Measurements from ENCODE around the gene RDH5.

RDH5 gene

GRCh38 chr12:55703288-55703687 lies 16.9 kb upstream of the RDH5 start:
- Histone ChIP-seq H3K4me2 (ENCODE audit: low read depth, low read length, poor library complexity, severe bottlenecking) (no peak overlapping the region), H3K27me3 (ENCODE audit: low read length) (no peaks in the 10 kb centered on the region), H3F3A (ENCODE audit: insufficient read depth) (no peaks in the 10 kb centered on the region), H2AFZ (ENCODE audit: low read depth, low read length, severe bottlenecking) (no peak overlapping the region), H4K20me1 (ENCODE audit: low read depth, low read length) (no peaks in the 10 kb centered on the region), H3K79me2 (ENCODE audit: insufficient read depth, low read length) (no peaks in the 10 kb centered on the region), H3K9me3 (ENCODE audit: insufficient read depth, low read length) (no peaks in the 10 kb centered on the region), H3K9me2 (replicated peaks; ENCODE audit: insufficient read depth, low read length) (no peaks in the 10 kb centered on the region), H3K36me3 (ENCODE audit: low read length) (no peaks in the 10 kb centered on the region), H3K27ac (ENCODE audit: low read depth, low read length) (no peak overlapping the region), H3K9ac (ENCODE audit: low read length) (no peak overlapping the region), H3K4me3 (ENCODE audit: insufficient read depth, low read length, poor library complexity, severe bottlenecking) (no peak overlapping the region)
- no peak for TF ChIP-seq CTCF (IDR thresholded peaks at IDR 0.05; ENCODE audit: insufficient read depth, low read length, poor library complexity, severe bottlenecking)
- TF ChIP-seq EZH2phosphoT487 (conservative IDR thresholded peaks at IDR 0.05; ENCODE audit: low read length) = no peak

DNA sequence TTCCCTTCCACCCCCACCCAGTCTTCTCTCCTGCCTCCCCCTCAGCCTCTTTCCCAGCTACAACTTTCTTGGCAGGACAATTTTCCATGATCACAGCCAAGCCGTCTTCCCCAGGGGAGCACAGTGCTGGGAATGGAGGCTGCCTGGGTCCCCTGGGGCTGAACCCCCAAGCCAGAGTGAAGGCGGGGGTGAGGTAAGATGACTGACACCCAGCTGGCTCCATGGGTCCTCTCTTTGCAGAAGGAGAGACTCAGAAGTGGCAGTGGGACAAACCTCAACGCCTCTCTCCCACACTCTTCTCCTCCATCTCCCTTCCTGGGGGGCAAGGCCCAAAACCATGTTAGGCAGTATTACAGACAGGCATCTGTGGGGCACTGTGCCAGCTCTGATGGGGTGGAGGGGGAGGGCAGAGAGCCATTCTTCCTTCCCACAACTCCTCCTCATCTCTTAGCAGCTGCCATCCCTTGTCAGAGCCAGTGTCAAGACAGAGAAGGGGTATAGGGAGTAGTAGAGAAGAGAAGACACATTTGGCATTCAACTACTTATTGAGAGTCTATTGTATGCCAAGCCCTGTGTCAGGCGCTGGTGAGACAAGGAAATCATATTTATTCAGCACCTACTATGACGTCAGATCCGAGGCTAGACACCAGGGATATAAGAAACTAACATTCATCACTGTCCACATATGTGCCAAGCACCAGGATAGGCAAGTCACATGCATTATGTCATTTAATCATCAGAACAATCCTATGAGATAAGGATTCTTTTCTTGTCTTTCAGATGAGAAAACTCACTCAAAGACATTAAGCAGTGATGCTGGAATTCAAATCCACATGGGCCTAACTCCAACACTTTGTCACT lies 16.1 kb upstream of the RDH5 start:
- Histone ChIP-seq H3K4me3 (ENCODE audit: insufficient read depth, low read length, poor library complexity, severe bottlenecking) (no peak overlapping the region), H3K4me2 (ENCODE audit: low read depth, low read length, poor library complexity, severe bottlenecking) (no peak overlapping the region), H3F3A (ENCODE audit: insufficient read depth) (no peaks in the 10 kb centered on the region), H3K9me2 (replicated peaks; ENCODE audit: insufficient read depth, low read length) (no peaks in the 10 kb centered on the region), H3K27me3 (ENCODE audit: low read length) (no peaks in the 10 kb centered on the region), H3K9me3 (ENCODE audit: insufficient read depth, low read length) (no peaks in the 10 kb centered on the region), H3K79me2 (ENCODE audit: insufficient read depth, low read length) (no peaks in the 10 kb centered on the region), H2AFZ (ENCODE audit: low read depth, low read length, severe bottlenecking) (no peak overlapping the region), H4K20me1 (ENCODE audit: low read depth, low read length) (no peaks in the 10 kb centered on the region), H3K27ac (ENCODE audit: low read depth, low read length) (no peak overlapping the region), H3K36me3 (ENCODE audit: low read length) (no peaks in the 10 kb centered on the region), H3K9ac (ENCODE audit: low read length) (no peak overlapping the region)
- no peak for TF ChIP-seq EZH2phosphoT487 (conservative IDR thresholded peaks at IDR 0.05; ENCODE audit: low read length)
- TF ChIP-seq CTCF (IDR thresholded peaks at IDR 0.05; ENCODE audit: insufficient read depth, low read length, poor library complexity, severe bottlenecking) = no peak

- H3K27ac ChIP-seq (ENCODE audit: low read depth, low read length) = no peak overlapping the region
- H3K9me3 ChIP-seq (ENCODE audit: insufficient read depth, low read length) = no peaks in the 10 kb centered on the region
- H3K36me3 ChIP-seq (ENCODE audit: low read length) = no peaks in the 10 kb centered on the region
- H3K79me2 ChIP-seq (ENCODE audit: insufficient read depth, low read length) = no peaks in the 10 kb centered on the region
- no peak overlapping the region for H3K9ac ChIP-seq (ENCODE audit: low read length)
- no peaks in the 10 kb centered on the region for H4K20me1 ChIP-seq (ENCODE audit: low read depth, low read length)
- TF ChIP-seq CTCF (IDR thresholded peaks at IDR 0.05; ENCODE audit: insufficient read depth, low read length, poor library complexity, severe bottlenecking) = no peak
- no peak overlapping the region for H3K4me2 ChIP-seq (ENCODE audit: low read depth, low read length, poor library complexity, severe bottlenecking)
- no peaks in the 10 kb centered on the region for H3K9me2 ChIP-seq (replicated peaks; ENCODE audit: insufficient read depth, low read length)
- no peaks in the 10 kb centered on the region for H3K27me3 ChIP-seq (ENCODE audit: low read length)
- no peak overlapping the region for H2AFZ ChIP-seq (ENCODE audit: low read depth, low read length, severe bottlenecking)
- H3K4me3 ChIP-seq (ENCODE audit: insufficient read depth, low read length, poor library complexity, severe bottlenecking) = no peak overlapping the region
- no peaks in the 10 kb centered on the region for H3F3A ChIP-seq (ENCODE audit: insufficient read depth)
These were observed 15.1 kb upstream of the RDH5 start for GRCh38 chr12:55704824-55705718.

Data from SU-DHL-6 (cell line).